ENCODE measurements around the gene WBP1L.
A peak's percentile ranks its signal among the peaks of the same experiment; 100 is the strongest.
"Not testable (repeated sequence)": the region's sequence is repeated elsewhere in the genome, so short reads cannot be mapped to it uniquely, and the experiment has no call there.

Gene WBP1L

GRCh38 chr10:102743588-102744373 lies at the start of gene WBP1L:
Gene WBP1L, plus strand, starts transcription at chr10:102743948. Its CDS starts 106 bp downstream, at chr10:102744054.
- peak; percentile 89 for DNase-seq

GRCh38 chr10:102695401-102695800 lies 48.3 kb upstream of the WBP1L start:
- not testable (repeated sequence) for DNase-seq

GRCh38 chr10:102696736-102697135 lies 47.0 kb upstream of the WBP1L start:
- no peak for DNase-seq

GRCh38 chr10:102698894-102699293 lies 44.9 kb upstream of the WBP1L start:
- no peak for DNase-seq

GRCh38 chr10:102701272-102701671 lies 42.5 kb upstream of the WBP1L start:
- DNase-seq = no peak

GRCh38 chr10:102701796-102702195 lies 42.0 kb upstream of the WBP1L start:
- DNase-seq = no peak

- no peak for DNase-seq
These were observed 41.0 kb upstream of the WBP1L start for GRCh38 chr10:102702742-102703141.

GRCh38 chr10:102704915-102705314 lies 38.8 kb upstream of the WBP1L start:
- no peak for DNase-seq

GRCh38 chr10:102705531-102705930 lies 38.2 kb upstream of the WBP1L start:
- no peak for DNase-seq

GRCh38 chr10:102710609-102711008 lies 33.1 kb upstream of the WBP1L start:
- no peak for DNase-seq

GRCh38 chr10:102712089-102712488 lies 31.7 kb upstream of the WBP1L start:
- DNase-seq = no peak

GRCh38 chr10:102712843-102713538 lies 30.8 kb upstream of the WBP1L start:
- DNase-seq = no peak

GRCh38 chr10:102713539-102713813 lies 30.3 kb upstream of the WBP1L start:
- DNase-seq = no peak

GRCh38 chr10:102713814-102714620 lies 29.7 kb upstream of the WBP1L start, which contains the start of gene ARL3:
Gene ARL3, minus strand, starts transcription at chr10:102714397. Its CDS starts 122 bp downstream, at chr10:102714275.
- DNase-seq = peak; percentile 90

- DNase-seq = peak; percentile 16
These were observed 28.9 kb upstream of the WBP1L start, which contains the start of gene SFXN2 for GRCh38 chr10:102714621-102715455. Gene SFXN2, plus strand, starts transcription at chr10:102714636. Its CDS starts 12,001 bp downstream, at chr10:102726637.

- no peak for DNase-seq
These were observed 27.9 kb upstream of the WBP1L start for GRCh38 chr10:102715880-102716279.

- not testable (repeated sequence) for DNase-seq
These were observed 26.7 kb upstream of the WBP1L start for GRCh38 chr10:102716900-102717565.

- no peak for DNase-seq
These were observed 25.5 kb upstream of the WBP1L start for GRCh38 chr10:102718220-102718619.

GRCh38 chr10:102720337-102720736 lies 23.4 kb upstream of the WBP1L start:
- DNase-seq = no peak

GRCh38 chr10:102720775-102721301 lies 22.9 kb upstream of the WBP1L start:
- DNase-seq = no peak

- no peak for DNase-seq
These were observed 21.8 kb upstream of the WBP1L start for GRCh38 chr10:102721954-102722353.

GRCh38 chr10:102723989-102724388 lies 19.8 kb upstream of the WBP1L start:
- no peak for DNase-seq

Data from NCI-H2171 (cell line).